ENCODE measurements around the gene HNF1B.

Gene HNF1B

GRCh38 chr17:37766971-37767370 is 22.1 kb upstream of the HNF1B start:
- H3K9me2 ChIP-seq (replicated peaks; ENCODE audit: control insufficient read depth, low read length): no peaks in the 10 kb centered on the region
- H3K9me3 ChIP-seq (ENCODE audit: control insufficient read depth, insufficient read depth, low read length): no peaks in the 10 kb centered on the region
- H3K4me1 ChIP-seq (ENCODE audit: control insufficient read depth, low read length): no peaks in the 10 kb centered on the region
- no peaks in the 10 kb centered on the region for H3K36me3 ChIP-seq (ENCODE audit: control insufficient read depth, low read length)
- H4K20me1 ChIP-seq (ENCODE audit: control insufficient read depth, insufficient read depth, low read depth, low read length): no peaks in the 10 kb centered on the region
- no peak overlapping the region for H3K4me2 ChIP-seq (ENCODE audit: low read length)
- no peak overlapping the region for H3K4me3 ChIP-seq (ENCODE audit: low read length)
- H3K27me3 ChIP-seq (ENCODE audit: control insufficient read depth, low read length): peaks cover 51% of the 10 kb centered on the region
- H3F3A ChIP-seq (ENCODE audit: control insufficient read depth, insufficient read depth): no peaks in the 10 kb centered on the region
- TF ChIP-seq CTCF (IDR thresholded peaks at IDR 0.05; ENCODE audit: low read depth, low read length, poor library complexity, severe bottlenecking): no peak
- TF ChIP-seq EZH2phosphoT487 (IDR thresholded peaks at IDR 0.05; ENCODE audit: borderline replicate concordance, low read length): no peak
- no peaks in the 10 kb centered on the region for H3K79me2 ChIP-seq (ENCODE audit: control insufficient read depth, low read length)
- H3K27ac ChIP-seq (ENCODE audit: low read depth, low read length): no peak overlapping the region

- Histone ChIP-seq H3K9me3 (ENCODE audit: control insufficient read depth, insufficient read depth, low read length) (no peaks in the 10 kb centered on the region), H3K27me3 (ENCODE audit: control insufficient read depth, low read length) (peaks cover 55% of the 10 kb centered on the region), H3K4me3 (ENCODE audit: low read length) (no peak overlapping the region), H3K9me2 (replicated peaks; ENCODE audit: control insufficient read depth, low read length) (no peaks in the 10 kb centered on the region), H4K20me1 (ENCODE audit: control insufficient read depth, insufficient read depth, low read depth, low read length) (no peaks in the 10 kb centered on the region), H3F3A (ENCODE audit: control insufficient read depth, insufficient read depth) (no peaks in the 10 kb centered on the region), H3K4me1 (ENCODE audit: control insufficient read depth, low read length) (no peaks in the 10 kb centered on the region), H3K36me3 (ENCODE audit: control insufficient read depth, low read length) (no peaks in the 10 kb centered on the region), H3K79me2 (ENCODE audit: control insufficient read depth, low read length) (no peaks in the 10 kb centered on the region), H3K4me2 (ENCODE audit: low read length) (no peak overlapping the region), H3K27ac (ENCODE audit: low read depth, low read length) (no peak overlapping the region)
- no peak for TF ChIP-seq EZH2phosphoT487 (IDR thresholded peaks at IDR 0.05; ENCODE audit: borderline replicate concordance, low read length)
- no peak for TF ChIP-seq CTCF (IDR thresholded peaks at IDR 0.05; ENCODE audit: low read depth, low read length, poor library complexity, severe bottlenecking)
Observed at GRCh38 chr17:37764383-37764782, 19.5 kb upstream of the HNF1B start.

- H3K4me1 ChIP-seq (ENCODE audit: control insufficient read depth, low read length): no peaks in the 10 kb centered on the region
- H3K79me2 ChIP-seq (ENCODE audit: control insufficient read depth, low read length): no peaks in the 10 kb centered on the region
- no peaks in the 10 kb centered on the region for H3K36me3 ChIP-seq (ENCODE audit: control insufficient read depth, low read length)
- H3K27ac ChIP-seq (ENCODE audit: low read depth, low read length): no peak overlapping the region
- no peaks in the 10 kb centered on the region for H4K20me1 ChIP-seq (ENCODE audit: control insufficient read depth, insufficient read depth, low read depth, low read length)
- no peak overlapping the region for H3K4me3 ChIP-seq (ENCODE audit: low read length)
- H3K4me2 ChIP-seq (ENCODE audit: low read length): no peak overlapping the region
- no peaks in the 10 kb centered on the region for H3K9me3 ChIP-seq (ENCODE audit: control insufficient read depth, insufficient read depth, low read length)
- TF ChIP-seq EZH2phosphoT487 (IDR thresholded peaks at IDR 0.05; ENCODE audit: borderline replicate concordance, low read length): no peak
- no peak for TF ChIP-seq CTCF (IDR thresholded peaks at IDR 0.05; ENCODE audit: low read depth, low read length, poor library complexity, severe bottlenecking)
- H3F3A ChIP-seq (ENCODE audit: control insufficient read depth, insufficient read depth): no peaks in the 10 kb centered on the region
- no peaks in the 10 kb centered on the region for H3K9me2 ChIP-seq (replicated peaks; ENCODE audit: control insufficient read depth, low read length)
- H3K27me3 ChIP-seq (ENCODE audit: control insufficient read depth, low read length): peaks cover 48% of the 10 kb centered on the region
Observed at GRCh38 chr17:37762666-37763065, 17.8 kb upstream of the HNF1B start.

GRCh38 chr17:37761961-37762360 is 17.1 kb upstream of the HNF1B start:
- Histone ChIP-seq H3K4me2 (ENCODE audit: low read length) (no peak overlapping the region), H3K9me3 (ENCODE audit: control insufficient read depth, insufficient read depth, low read length) (no peaks in the 10 kb centered on the region), H4K20me1 (ENCODE audit: control insufficient read depth, insufficient read depth, low read depth, low read length) (no peaks in the 10 kb centered on the region), H3F3A (ENCODE audit: control insufficient read depth, insufficient read depth) (no peaks in the 10 kb centered on the region), H3K27me3 (ENCODE audit: control insufficient read depth, low read length) (peaks cover 43% of the 10 kb centered on the region), H3K4me3 (ENCODE audit: low read length) (no peak overlapping the region), H3K27ac (ENCODE audit: low read depth, low read length) (no peak overlapping the region), H3K36me3 (ENCODE audit: control insufficient read depth, low read length) (no peaks in the 10 kb centered on the region), H3K4me1 (ENCODE audit: control insufficient read depth, low read length) (no peaks in the 10 kb centered on the region), H3K79me2 (ENCODE audit: control insufficient read depth, low read length) (no peaks in the 10 kb centered on the region), H3K9me2 (replicated peaks; ENCODE audit: control insufficient read depth, low read length) (no peaks in the 10 kb centered on the region)
- TF ChIP-seq EZH2phosphoT487 (IDR thresholded peaks at IDR 0.05; ENCODE audit: borderline replicate concordance, low read length) (no peak), CTCF (IDR thresholded peaks at IDR 0.05; ENCODE audit: low read depth, low read length, poor library complexity, severe bottlenecking) (no peak)

Measured in DOHH2 (cell line).